HG03103 (cell line): ENCODE data around the gene CYP2W1.

Source experiments
- ATAC-seq: cut with Tn5 transposase; IDR thresholded peaks from one replicate; pipeline ENCODE4 v1.9.1; 2021; ENCODE audit warnings: low read depth; ENCODE audit not compliant: unreplicated experiment

Gene CYP2W1

GRCh38 chr7:978416-979091, 4.4 kb upstream of the CYP2W1 start:
- ATAC-seq, result no peak

- ATAC-seq, result no peak
Observed at GRCh38 chr7:979151-979550, 3.8 kb upstream of the CYP2W1 start.

GRCh38 chr7:979886-980571, 3.0 kb upstream of the CYP2W1 start:
- no peak for ATAC-seq

GRCh38 chr7:981793-982510, 1.0 kb upstream of the CYP2W1 start:
- no peak for ATAC-seq

- ATAC-seq, result no peak
Observed at GRCh38 chr7:982511-983003, 424 bp upstream of the CYP2W1 start.

GRCh38 chr7:983616-984071, 663 bp downstream of the CYP2W1 start:
- no peak for ATAC-seq

- no peak for ATAC-seq
Observed at GRCh38 chr7:984361-985126, 1.6 kb downstream of the CYP2W1 start.

DNA sequence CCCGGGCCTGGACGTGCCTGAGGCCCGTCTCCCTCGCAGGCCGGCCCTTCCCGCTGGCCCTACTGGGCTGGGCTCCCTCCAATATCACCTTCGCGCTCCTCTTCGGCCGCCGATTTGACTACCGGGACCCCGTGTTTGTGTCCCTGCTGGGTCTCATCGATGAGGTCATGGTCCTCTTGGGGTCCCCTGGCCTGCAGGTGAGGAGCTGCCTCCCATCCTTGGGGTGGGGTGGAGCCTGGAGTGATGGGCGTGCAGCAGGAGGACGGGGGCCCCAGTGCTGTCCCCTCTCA, 2.1 kb downstream of the CYP2W1 start:
- ATAC-seq, result no peak

- ATAC-seq, result no peak
Observed at GRCh38 chr7:985915-986741, 3.1 kb downstream of the CYP2W1 start.

DNA sequence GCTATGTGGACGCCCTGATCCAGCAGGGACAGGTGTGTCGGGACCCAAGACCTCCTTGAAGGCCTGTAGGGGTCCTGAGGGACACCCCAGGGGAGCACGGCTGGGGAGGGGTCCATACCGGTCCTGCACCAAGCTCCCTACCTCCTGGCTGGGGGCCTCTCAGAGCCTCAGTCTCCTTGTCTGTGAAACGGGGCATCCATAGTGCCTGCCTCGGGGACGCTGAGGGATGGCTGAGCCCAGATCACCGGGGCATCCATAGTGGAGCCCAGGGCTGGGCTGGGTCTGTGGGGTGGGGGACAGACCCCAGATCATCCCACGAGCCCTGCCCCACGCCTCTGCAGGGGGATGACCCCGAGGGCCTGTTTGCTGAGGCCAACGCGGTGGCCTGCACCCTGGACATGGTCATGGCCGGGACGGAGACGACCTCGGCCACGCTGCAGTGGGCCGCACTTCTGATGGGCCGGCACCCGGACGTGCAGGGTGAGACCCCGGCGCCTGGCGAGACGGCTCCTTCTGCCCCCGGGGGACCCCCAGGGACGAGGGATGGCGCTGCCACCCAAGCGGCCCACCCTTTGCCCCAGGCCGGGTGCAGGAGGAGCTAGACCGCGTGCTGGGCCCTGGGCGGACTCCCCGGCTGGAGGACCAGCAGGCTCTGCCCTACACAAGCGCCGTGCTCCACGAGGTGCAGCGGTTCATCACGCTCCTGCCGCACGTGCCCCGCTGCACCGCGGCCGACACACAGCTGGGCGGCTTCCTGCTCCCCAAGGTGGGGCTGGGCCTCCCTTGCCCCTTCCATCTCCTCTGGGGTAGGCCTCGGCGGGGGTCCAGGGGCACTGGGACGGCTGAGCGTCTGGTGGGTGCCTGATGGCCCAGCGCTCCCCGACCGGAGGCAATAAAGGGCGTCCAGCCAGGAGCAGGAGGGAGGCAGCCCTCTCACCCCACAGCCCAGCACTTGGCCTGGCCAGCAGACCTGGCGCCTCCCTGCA, 4.1 kb downstream of the CYP2W1 start:
- ATAC-seq, result no peak

DNA sequence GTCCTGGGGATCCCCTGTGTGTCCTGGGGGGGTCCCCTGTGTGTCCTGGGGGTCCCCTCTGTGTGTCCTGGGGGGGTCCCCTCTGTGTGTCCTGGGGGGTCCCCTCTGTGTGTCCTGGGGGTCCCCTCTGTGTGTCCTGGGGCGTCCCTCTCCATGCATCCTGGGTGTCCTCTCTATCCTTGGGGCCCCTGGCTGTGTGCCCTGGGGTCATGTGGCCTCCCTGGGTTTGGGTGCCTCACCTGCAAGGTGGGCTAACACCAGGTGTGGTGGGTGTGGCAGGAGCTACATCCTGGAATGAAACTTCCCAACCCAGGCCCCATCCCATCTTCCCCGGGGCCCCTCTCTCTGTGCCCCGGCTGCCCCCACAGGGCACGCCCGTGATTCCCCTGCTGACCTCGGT, 4.9 kb downstream of the CYP2W1 start:
- no peak for ATAC-seq

- no peak for ATAC-seq
Observed at GRCh38 chr7:988426-988911, 5.5 kb downstream of the CYP2W1 start.

DNA sequence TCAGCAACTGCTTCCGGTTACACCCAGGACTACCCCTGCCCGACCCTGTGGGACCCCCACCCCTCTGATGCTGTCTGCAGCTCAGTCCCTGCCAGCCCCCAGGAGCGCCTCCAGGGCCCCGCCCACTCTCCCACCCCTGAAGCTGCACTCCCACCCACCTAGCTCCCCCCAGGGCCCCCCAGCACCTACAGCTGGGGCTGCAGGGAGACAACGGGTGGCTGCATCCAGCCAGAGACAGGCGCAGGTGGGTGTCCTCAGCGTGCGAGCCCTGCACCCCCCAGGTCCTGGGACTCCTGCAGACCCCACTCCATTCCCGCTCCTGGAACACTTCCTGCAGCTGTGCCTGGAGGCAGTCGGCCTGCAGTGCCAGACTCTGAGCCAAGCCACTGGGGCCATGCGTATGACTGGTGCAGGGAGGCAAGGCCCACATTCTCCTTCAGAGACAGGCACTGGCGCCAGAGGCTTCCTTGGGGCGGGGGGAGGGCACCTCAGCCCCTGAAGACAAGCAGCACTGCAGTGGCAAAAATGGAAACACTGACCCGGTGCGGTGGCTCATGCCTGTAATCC, 6.1 kb downstream of the CYP2W1 start:
- ATAC-seq, result no peak

DNA sequence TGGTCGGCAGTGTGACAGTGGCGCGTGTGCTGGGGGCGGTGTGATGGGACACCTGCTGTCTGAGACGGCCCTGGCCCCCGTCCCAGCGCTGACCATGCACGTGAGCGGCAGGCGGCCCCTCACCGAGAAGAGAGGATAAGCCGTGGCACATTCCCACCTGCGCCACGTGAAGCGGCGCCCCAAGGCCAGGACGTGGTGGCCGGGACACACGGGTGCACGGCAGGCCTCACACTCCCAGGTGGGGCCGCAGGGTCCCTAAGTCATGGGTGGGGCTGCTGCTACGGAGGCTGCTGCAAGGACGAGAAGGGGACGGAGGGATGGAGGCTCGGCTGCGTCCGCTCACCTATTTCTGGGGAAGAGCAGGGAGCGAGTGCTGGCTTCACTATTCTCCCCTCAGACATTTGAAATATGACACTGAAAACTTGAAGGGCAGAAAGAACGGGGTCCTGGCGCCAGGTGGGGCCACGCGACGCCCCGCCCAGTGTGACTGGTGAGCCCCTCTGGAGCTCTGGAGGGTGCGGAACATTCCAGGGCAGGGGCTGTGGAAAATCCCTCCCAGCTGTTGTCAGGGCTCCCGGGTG, 7.5 kb downstream of the CYP2W1 start:
- ATAC-seq, result no peak

GRCh38 chr7:990933-991728, 8.2 kb downstream of the CYP2W1 start:
- no peak for ATAC-seq

DNA sequence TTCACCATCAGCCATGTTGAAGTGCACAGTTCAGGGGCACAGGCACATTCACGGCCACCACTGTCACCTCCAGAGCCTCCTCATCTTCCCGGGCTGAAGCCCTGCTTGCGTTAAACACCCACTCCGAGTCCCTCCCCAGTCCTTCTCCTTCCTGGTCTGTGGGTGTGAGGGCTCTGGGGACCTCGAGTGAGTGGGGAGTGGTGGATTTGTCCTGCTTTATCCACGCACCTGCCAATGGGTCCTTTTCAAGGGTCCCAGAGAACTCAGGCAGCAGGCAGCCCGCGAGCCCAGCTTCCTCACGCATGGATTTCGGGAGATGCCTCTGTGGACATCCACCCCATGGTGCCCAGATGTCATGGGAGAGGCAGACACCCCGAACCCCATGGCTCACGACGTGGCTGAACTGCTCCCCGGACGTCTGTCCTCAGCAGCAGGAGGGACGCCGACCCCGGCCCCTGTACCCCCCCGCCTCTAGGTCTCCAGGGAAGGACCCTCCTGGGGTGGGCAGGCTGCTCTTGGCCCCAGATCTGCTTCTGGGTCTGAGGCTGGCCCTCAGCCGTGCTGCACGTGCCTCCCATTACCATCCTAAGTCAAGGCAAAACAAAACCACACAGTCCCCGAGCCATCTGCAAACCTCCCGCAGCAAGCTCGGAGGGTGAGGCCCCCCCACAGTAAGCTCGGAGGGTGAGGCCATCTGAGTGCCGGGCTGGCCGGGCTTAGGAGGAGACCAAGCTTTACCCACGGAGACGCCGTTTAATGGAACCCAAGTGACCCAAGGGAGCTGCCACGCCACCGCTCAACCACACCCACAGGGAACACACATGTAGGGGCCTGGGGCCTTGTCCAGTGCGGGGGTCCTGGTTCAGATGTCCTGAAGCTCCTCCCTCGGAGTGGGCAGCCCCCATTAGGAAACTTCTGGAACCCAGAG, 9.0 kb downstream of the CYP2W1 start:
- no peak for ATAC-seq
